ENCODE measurements around the gene TRAF5.

Gene TRAF5

GRCh38 chr1:211326528-211327345 is at the start of gene TRAF5:
Gene TRAF5, plus strand, starts transcription at chr1:211326833. Its CDS starts 26,407 bp downstream, at chr1:211353240.
- TF ChIP-seq, protein P1, sequence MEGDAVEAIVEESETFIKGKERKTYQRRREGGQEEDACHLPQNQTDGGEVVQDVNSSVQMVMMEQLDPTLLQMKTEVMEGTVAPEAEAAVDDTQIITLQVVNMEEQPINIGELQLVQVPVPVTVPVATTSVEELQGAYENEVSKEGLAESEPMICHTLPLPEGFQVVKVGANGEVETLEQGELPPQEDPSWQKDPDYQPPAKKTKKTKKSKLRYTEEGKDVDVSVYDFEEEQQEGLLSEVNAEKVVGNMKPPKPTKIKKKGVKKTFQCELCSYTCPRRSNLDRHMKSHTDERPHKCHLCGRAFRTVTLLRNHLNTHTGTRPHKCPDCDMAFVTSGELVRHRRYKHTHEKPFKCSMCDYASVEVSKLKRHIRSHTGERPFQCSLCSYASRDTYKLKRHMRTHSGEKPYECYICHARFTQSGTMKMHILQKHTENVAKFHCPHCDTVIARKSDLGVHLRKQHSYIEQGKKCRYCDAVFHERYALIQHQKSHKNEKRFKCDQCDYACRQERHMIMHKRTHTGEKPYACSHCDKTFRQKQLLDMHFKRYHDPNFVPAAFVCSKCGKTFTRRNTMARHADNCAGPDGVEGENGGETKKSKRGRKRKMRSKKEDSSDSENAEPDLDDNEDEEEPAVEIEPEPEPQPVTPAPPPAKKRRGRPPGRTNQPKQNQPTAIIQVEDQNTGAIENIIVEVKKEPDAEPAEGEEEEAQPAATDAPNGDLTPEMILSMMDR (conservative IDR thresholded peaks at IDR 0.05; ENCODE audit: low read depth, low read length): no peak
- Histone ChIP-seq H3K27me3 (ENCODE audit: insufficient read depth, low read depth) (no peaks in the 10 kb centered on the region), H3K9ac (peak within 1 kb of the TSS; percentile 83), H3K4me1 (ENCODE audit: low read depth, poor library complexity, severe bottlenecking) (peaks cover 34% of the 10 kb centered on the region), H2AFZ (ENCODE audit: low read depth) (peak within 1 kb of the TSS; percentile 99), H3K36me3 (ENCODE audit: insufficient read depth) (no peaks in the 10 kb centered on the region), H3K79me2 (ENCODE audit: insufficient read depth, low read depth) (no peaks in the 10 kb centered on the region), H3K27ac (peak within 1 kb of the TSS; percentile 49), H3K4me3 (IDR thresholded peaks at IDR 0.05; ENCODE audit: insufficient read depth, low read depth, low read length) (peak within 1 kb of the TSS; percentile 65), H4K20me1 (ENCODE audit: insufficient read depth) (no peaks in the 10 kb centered on the region), H3K4me2 (peak within 1 kb of the TSS; percentile 96)

DNA sequence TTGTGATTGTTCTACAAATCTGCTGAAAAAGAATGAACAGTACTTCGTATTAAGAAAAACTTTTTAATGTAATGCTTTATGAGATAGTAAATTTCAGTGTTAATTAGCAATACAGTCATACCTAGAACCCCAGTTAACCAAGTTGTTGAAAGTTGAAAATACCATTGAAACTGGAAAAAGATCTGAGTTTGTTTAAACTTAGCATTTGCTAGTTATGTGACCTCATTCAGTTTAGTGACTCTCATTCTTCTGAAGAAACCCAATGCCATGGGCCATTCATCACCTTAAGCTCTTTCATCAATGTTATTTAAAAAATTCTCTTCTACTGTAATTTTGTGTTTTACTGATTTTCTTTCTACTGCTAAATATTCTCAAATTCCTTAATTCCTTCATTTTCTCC is 47.3 kb upstream of the TRAF5 start:
- peak overlapping the region; percentile 88; the same call in 1 of the 2 replicates for H3K4me2 ChIP-seq
- H3K36me3 ChIP-seq (ENCODE audit: insufficient read depth): peaks cover 5% of the 10 kb centered on the region; the same call in 1 of the 2 replicates
- TF ChIP-seq, protein P1 (conservative IDR thresholded peaks at IDR 0.05; ENCODE audit: low read depth, low read length): no peak
- no peak overlapping the region for H2AFZ ChIP-seq (ENCODE audit: low read depth)
- peaks cover 57% of the 10 kb centered on the region for H3K4me1 ChIP-seq (ENCODE audit: low read depth, poor library complexity, severe bottlenecking)
- H3K27me3 ChIP-seq (ENCODE audit: insufficient read depth, low read depth): no peaks in the 10 kb centered on the region
- no peak overlapping the region for H3K4me3 ChIP-seq (IDR thresholded peaks at IDR 0.05; ENCODE audit: insufficient read depth, low read depth, low read length)
- no peak overlapping the region for H3K9ac ChIP-seq
- no peaks in the 10 kb centered on the region for H3K79me2 ChIP-seq (ENCODE audit: insufficient read depth, low read depth)
- H4K20me1 ChIP-seq (ENCODE audit: insufficient read depth): no peaks in the 10 kb centered on the region
- peak overlapping the region; percentile 75; the same call in 1 of the 2 replicates for H3K27ac ChIP-seq

- peaks cover 4% of the 10 kb centered on the region; the same call in 1 of the 2 replicates for H3K36me3 ChIP-seq (ENCODE audit: insufficient read depth)
- H3K27me3 ChIP-seq (ENCODE audit: insufficient read depth, low read depth): no peaks in the 10 kb centered on the region
- peak overlapping the region; percentile 92 for H3K4me3 ChIP-seq (IDR thresholded peaks at IDR 0.05; ENCODE audit: insufficient read depth, low read depth, low read length)
- H4K20me1 ChIP-seq (ENCODE audit: insufficient read depth): no peaks in the 10 kb centered on the region
- no peak overlapping the region for H2AFZ ChIP-seq (ENCODE audit: low read depth)
- TF ChIP-seq, protein P1 (conservative IDR thresholded peaks at IDR 0.05; ENCODE audit: low read depth, low read length): no peak
- H3K4me1 ChIP-seq (ENCODE audit: low read depth, poor library complexity, severe bottlenecking): peaks cover 57% of the 10 kb centered on the region
- peak overlapping the region; percentile 43 for H3K9ac ChIP-seq
- H3K27ac ChIP-seq: peak overlapping the region; percentile 75
- H3K79me2 ChIP-seq (ENCODE audit: insufficient read depth, low read depth): no peaks in the 10 kb centered on the region
- peak overlapping the region; percentile 88 for H3K4me2 ChIP-seq
Measured at GRCh38 chr1:211280910-211281309, 45.7 kb upstream of the TRAF5 start.

GRCh38 chr1:211281320-211282022 is 45.2 kb upstream of the TRAF5 start:
- H3K4me1 ChIP-seq (ENCODE audit: low read depth, poor library complexity, severe bottlenecking): peaks cover 59% of the 10 kb centered on the region
- H3K27me3 ChIP-seq (ENCODE audit: insufficient read depth, low read depth): no peaks in the 10 kb centered on the region
- no peak overlapping the region for H2AFZ ChIP-seq (ENCODE audit: low read depth)
- peak overlapping the region; percentile 88 for H3K4me2 ChIP-seq
- H3K27ac ChIP-seq: peak overlapping the region; percentile 75
- peak overlapping the region; percentile 43 for H3K9ac ChIP-seq
- H3K4me3 ChIP-seq (IDR thresholded peaks at IDR 0.05; ENCODE audit: insufficient read depth, low read depth, low read length): peak overlapping the region; percentile 92
- H3K79me2 ChIP-seq (ENCODE audit: insufficient read depth, low read depth): no peaks in the 10 kb centered on the region
- no peaks in the 10 kb centered on the region; the same call in 1 of the 2 replicates for H3K36me3 ChIP-seq (ENCODE audit: insufficient read depth)
- H4K20me1 ChIP-seq (ENCODE audit: insufficient read depth): no peaks in the 10 kb centered on the region
- TF ChIP-seq, protein P1 (conservative IDR thresholded peaks at IDR 0.05; ENCODE audit: low read depth, low read length): no peak

All from KMS-11 (cell line).